HT1080 (cell line): ENCODE measurements around the gene PARP15. TPM values are rescaled to one million over a fixed set of nuclear protein-coding genes. Genes with fewer than 3 reads are reported as not detected.
"Not testable (repeated sequence)": the region's sequence is repeated elsewhere in the genome, so short reads cannot be mapped to it uniquely, and the experiment has no call there.

ENCODE experiments used
- DNase-seq: peaks from one replicate; pipeline ENCODE4 v3.0.0-alpha.2; 2015; ENCODE audit warnings: low read depth
- total RNA-seq: library from RNA; depleted of rRNA; stranded (reverse); fragments of >200 nt; shearing (Covaris generic); gene quantifications from 2 replicates; pipeline ENCODE4 v1.2.3, GENCODE V29; 2014

Gene PARP15
- total RNA-seq, 1 experiment from 2014 or later, result not detected

GRCh38 chr3:122665226-122665786 is 87.9 kb downstream of the PARP15 start:
- no peak for DNase-seq

GRCh38 chr3:122665881-122666280 is 88.4 kb downstream of the PARP15 start:
- no peak for DNase-seq

- DNase-seq, result peak; percentile 82
These were observed 91.7 kb downstream of the PARP15 start for GRCh38 chr3:122668930-122669730.

GRCh38 chr3:122671553-122671952 is 94.1 kb downstream of the PARP15 start:
- DNase-seq, result no peak

GRCh38 chr3:122674339-122674738 is 96.9 kb downstream of the PARP15 start:
- no peak for DNase-seq

- no peak for DNase-seq
These were observed 99.3 kb downstream of the PARP15 start for GRCh38 chr3:122676759-122677158.

GRCh38 chr3:122677216-122677615 is 99.8 kb downstream of the PARP15 start:
- DNase-seq, result no peak

GRCh38 chr3:122678506-122678905 is 101.1 kb downstream of the PARP15 start:
- no peak for DNase-seq

GRCh38 chr3:122679085-122679881 is 101.8 kb downstream of the PARP15 start:
- peak; percentile 86 for DNase-seq

GRCh38 chr3:122679882-122680474 is 102.5 kb downstream of the PARP15 start:
- peak; percentile 60 for DNase-seq

- DNase-seq, result peak; percentile 75
These were observed 103.2 kb downstream of the PARP15 start, which contains the start of gene PARP14 for GRCh38 chr3:122680475-122681283. Gene PARP14, plus strand, starts transcription at chr3:122680839. Its CDS starts 45 bp downstream, at chr3:122680884.

GRCh38 chr3:122681284-122681973 is 104.0 kb downstream of the PARP15 start:
- no peak for DNase-seq

GRCh38 chr3:122681974-122682409 is 104.5 kb downstream of the PARP15 start:
- DNase-seq, result no peak

- DNase-seq, result not testable (repeated sequence)
These were observed 105.4 kb downstream of the PARP15 start for GRCh38 chr3:122682778-122683411.

GRCh38 chr3:122687298-122687697 is 109.8 kb downstream of the PARP15 start:
- no peak for DNase-seq
